HG03378 (cell line): ENCODE results near the gene MTMR3.

ENCODE experiments used
- ATAC-seq: cut with Tn5 transposase; IDR thresholded peaks from one replicate; pipeline ENCODE4 v1.9.1; 2021; ENCODE audit warnings: mild to moderate bottlenecking, moderate library complexity; ENCODE audit not compliant: unreplicated experiment

Gene MTMR3

GRCh38 chr22:30078320-30079311 is 195.6 kb downstream of the MTMR3 start:
- no peak for ATAC-seq

DNA sequence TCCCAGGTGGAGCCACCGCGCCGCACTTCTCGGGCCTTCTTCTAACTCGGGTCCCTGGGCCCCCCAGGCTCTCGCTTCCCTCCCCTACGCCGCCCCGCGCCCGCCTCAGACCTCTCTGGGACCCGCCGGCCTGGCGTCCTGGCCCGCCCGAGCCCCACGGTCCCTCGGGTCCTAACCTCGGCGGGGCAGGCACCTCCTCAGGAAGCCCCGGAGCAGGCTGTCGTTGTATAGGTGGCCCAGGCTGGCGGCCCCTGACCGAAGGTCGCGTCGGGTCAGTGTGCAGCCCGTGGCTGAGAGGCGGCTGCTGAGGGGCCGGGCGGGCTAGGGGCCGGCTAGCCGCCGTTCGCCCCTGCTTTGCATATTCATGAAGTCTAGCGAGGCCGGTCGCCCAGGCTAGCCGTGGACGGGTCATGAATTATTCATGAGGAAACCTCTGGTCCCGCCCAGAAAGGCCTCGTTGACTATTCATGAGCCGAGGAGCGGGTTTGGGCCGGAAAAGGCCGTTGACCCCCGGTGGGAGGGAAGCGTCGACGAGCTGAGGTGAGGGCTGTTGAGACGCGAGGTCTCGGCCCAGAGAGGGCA is 197.1 kb downstream of the MTMR3 start, which contains the start of gene HORMAD2:
Gene HORMAD2 (plus strand): TSS at position 513 of the 582 bp plus-strand sequence. CDS start 13,489 bp downstream, outside the sequence.
- ATAC-seq = no peak
